ENCODE data around the gene TRERF1.
A peak's percentile ranks its signal among the peaks of the same experiment; 100 is the strongest.

The TRERF1 gene

GRCh38 chr6:42225419-42225818, 226.3 kb downstream of the TRERF1 start:
- DNase-seq (ENCODE audit: low read depth) = no peak
- TF ChIP-seq CTCF (conservative IDR thresholded peaks at IDR 0.05; ENCODE audit: low read depth, low read length) = no peak
- no peak overlapping the region for H3K4me3 ChIP-seq (ENCODE audit: low read length)

DNA sequence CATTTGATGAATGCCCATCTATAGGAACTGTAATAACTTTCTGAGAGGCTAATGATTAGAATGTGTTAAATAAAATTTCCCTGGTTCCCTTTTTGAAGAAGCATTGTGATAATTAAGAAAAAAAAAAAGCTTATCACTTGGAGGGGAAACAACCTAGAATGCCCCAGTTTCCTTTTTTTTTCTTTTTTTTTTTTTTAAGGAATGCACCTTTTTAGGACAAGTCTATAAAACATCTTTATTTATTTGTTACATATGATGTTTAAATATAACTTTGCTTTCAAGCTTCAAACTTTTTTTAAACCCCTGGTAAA, 226.7 kb downstream of the TRERF1 start:
- no peak for TF ChIP-seq CTCF (conservative IDR thresholded peaks at IDR 0.05; ENCODE audit: low read depth, low read length)
- no peak for DNase-seq (ENCODE audit: low read depth)
- H3K4me3 ChIP-seq (ENCODE audit: low read length) = no peak overlapping the region

- peak; percentile 63 for DNase-seq (ENCODE audit: low read depth)
- TF ChIP-seq CTCF (conservative IDR thresholded peaks at IDR 0.05; ENCODE audit: low read depth, low read length) = no peak
- H3K4me3 ChIP-seq (ENCODE audit: low read length) = no peak overlapping the region
These were observed 227.3 kb downstream of the TRERF1 start for GRCh38 chr6:42224222-42225028.

DNA sequence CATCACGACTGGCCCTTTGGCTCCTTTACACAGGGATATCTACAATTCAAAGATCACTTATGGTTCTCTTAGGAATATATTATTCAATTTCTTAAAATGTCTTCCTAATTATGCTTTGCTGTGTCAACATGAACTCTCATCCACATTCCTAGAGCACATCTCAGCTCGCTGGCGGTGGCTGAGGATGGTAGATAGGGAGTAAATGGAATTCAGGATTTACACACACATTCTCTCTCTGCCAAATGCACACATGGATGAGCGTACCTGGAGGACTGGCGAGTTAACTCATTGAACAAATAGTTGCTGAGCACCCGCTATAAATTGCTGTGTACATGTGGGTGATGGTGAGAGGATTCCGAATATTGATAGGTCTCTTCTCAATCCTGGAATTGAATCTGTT, 229.3 kb downstream of the TRERF1 start:
- TF ChIP-seq CTCF (conservative IDR thresholded peaks at IDR 0.05; ENCODE audit: low read depth, low read length) = no peak
- DNase-seq (ENCODE audit: low read depth) = no peak
- no peak overlapping the region for H3K4me3 ChIP-seq (ENCODE audit: low read length)

DNA sequence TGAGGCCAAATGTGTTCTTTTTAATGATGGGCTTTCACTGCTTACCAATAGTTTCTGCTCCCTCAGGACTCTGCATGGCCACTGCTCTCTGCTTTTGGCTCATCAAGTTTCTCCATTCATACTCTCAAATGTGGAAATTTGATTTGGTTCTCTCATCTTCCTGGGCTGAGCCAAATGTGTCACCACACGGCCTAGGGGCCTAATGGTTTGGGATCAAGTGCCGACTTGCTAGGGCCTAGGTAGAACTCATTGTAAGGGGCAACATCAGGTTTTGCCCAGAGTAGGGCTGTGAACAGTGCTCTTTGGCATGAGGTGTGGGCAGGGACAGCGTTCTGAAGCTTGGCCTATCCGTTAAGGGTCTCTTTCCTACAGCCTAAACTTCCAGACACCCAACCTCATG, 230.2 kb downstream of the TRERF1 start:
- TF ChIP-seq CTCF (conservative IDR thresholded peaks at IDR 0.05; ENCODE audit: low read depth, low read length) = no peak
- DNase-seq (ENCODE audit: low read depth) = no peak

DNA sequence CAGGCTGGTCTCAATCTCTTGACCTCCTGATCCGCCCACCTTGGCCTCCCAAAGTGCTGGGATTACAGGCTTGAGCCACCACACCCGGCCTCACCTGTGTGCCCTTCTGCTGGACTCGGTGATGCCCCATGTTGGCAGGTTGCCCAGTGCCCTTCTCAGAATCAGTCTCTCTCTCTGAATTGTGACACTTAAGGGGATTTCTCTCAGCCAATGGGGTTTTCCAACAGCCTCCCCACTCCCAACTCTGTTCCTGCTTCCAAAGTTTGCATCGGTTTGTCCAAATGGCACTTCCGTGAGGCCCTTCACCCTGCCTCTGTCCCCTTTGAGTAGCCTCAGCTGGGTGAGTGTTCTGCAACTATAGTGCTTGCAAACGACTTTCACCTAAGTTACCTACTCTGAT, 230.9 kb downstream of the TRERF1 start:
- no peak overlapping the region for H3K4me3 ChIP-seq (ENCODE audit: low read length)
- TF ChIP-seq CTCF (conservative IDR thresholded peaks at IDR 0.05; ENCODE audit: low read depth, low read length) = no peak
- DNase-seq (ENCODE audit: low read depth) = no peak

More for the DNA sequence above, 230.2 kb downstream of the TRERF1 start:
- no peak overlapping the region for H3K4me3 ChIP-seq (ENCODE audit: low read length)

All from retinal pigment epithelial cell (primary cell).